HepG2 (cell line): ENCODE data around the gene WDR45B. TPM values are rescaled to one million over a fixed set of nuclear protein-coding genes. Genes with fewer than 3 reads are reported as not detected.

ENCODE experiments used
- DPF2 ChIP-seq: sonication (generic); formaldehyde crosslinking; IDR thresholded peaks from 2 replicates; pipeline ENCODE4 v1.4.0; 2020; ENCODE audit warnings: mild to moderate bottlenecking, low read depth, missing genetic modification reagents, borderline replicate concordance
- FOXA1 ChIP-seq, 2 experiments: fragments of 450-650 bp in 1 of 2; sonication (generic) in 1 of 2; formaldehyde crosslinking in 1 of 2; IDR thresholded peaks; 2 replicates each; pipeline versions ENCODE4 v1.4.0 to v1.6.1; 2016 to 2020; ENCODE audit warnings: missing genetic modification reagents in 1 of 2
- GLMP ChIP-seq: sonication (generic); formaldehyde crosslinking; IDR thresholded peaks from 2 replicates; pipeline ENCODE4 v1.9.0; 2021; ENCODE audit warnings: missing genetic modification reagents, mild to moderate bottlenecking, borderline replicate concordance
- HOXA9 ChIP-seq: sonication (generic); formaldehyde crosslinking; IDR thresholded peaks from 2 replicates; pipeline ENCODE4 v1.8.1; 2022; ENCODE audit warnings: missing genetic modification reagents, mild to moderate bottlenecking, moderate library complexity, borderline replicate concordance
- IKZF1 ChIP-seq: fragments of 450-650 bp; IDR thresholded peaks from 2 replicates; pipeline ENCODE4 v1.7.1; 2016
- TEAD3 ChIP-seq: optimal IDR thresholded peaks from 2 replicates; pipeline ENCODE3; 2016; ENCODE audit warnings: borderline replicate concordance
- ZNF136 ChIP-seq: sonication (generic); formaldehyde crosslinking; IDR thresholded peaks from 2 replicates; pipeline ENCODE4 v1.8.1; 2022; ENCODE audit warnings: low read depth, mild to moderate bottlenecking, moderate library complexity, missing genetic modification reagents
- ZNF225 ChIP-seq: sonication (generic); formaldehyde crosslinking; IDR thresholded peaks from 2 replicates; pipeline ENCODE4 v1.4.0; 2020; ENCODE audit warnings: mild to moderate bottlenecking, missing genetic modification reagents
- ZNF230 ChIP-seq: sonication (generic); formaldehyde crosslinking; IDR thresholded peaks from 2 replicates; pipeline ENCODE4 v1.4.0; 2020; ENCODE audit warnings: mild to moderate bottlenecking, missing genetic modification reagents
- ZNF790 ChIP-seq: sonication (generic); formaldehyde crosslinking; IDR thresholded peaks from 2 replicates; pipeline ENCODE4 v1.8.0; 2022; ENCODE audit warnings: missing genetic modification reagents, mild to moderate bottlenecking, borderline replicate concordance
- ZNF891 ChIP-seq: sonication (generic); formaldehyde crosslinking; IDR thresholded peaks from 2 replicates; pipeline ENCODE4 v1.5.0; 2020; ENCODE audit warnings: mild to moderate bottlenecking, missing genetic modification reagents
- ZSCAN25 ChIP-seq: sonication (generic); formaldehyde crosslinking; IDR thresholded peaks from 2 replicates; pipeline ENCODE4 v1.8.0; 2022; ENCODE audit warnings: mild to moderate bottlenecking, missing genetic modification reagents
- polyA plus RNA-seq, 8 experiments: library from polyadenylated mRNA; depleted of rRNA in 3 of 8; stranded (reverse) in 7 of 8; unstranded in 1 of 8; fragments of >200 nt; fragmentation: Illumina TruSeq in 4 of 8; extraction: Trizol in 4 of 8; gene quantifications; 2 replicates each; pipeline versions ENCODE4 v1.2.1 to v1.2.3, GENCODE V29; 2011 to 2016; ENCODE audit warnings: low read depth in 4 of 8, missing spikeins in 1 of 8, mixed read lengths in 1 of 8; ENCODE audit not compliant: insufficient read depth in 1 of 8
- total RNA-seq, 5 experiments: library from RNA; depleted of rRNA; stranded (reverse); fragments of >200 nt; fragmentation: Illumina TruSeq; extraction: Trizol; gene quantifications; 2 replicates each; pipeline ENCODE4 v1.2.3, GENCODE V29; 2016; ENCODE audit warnings: low read depth in 1 of 5
- TF ChIP-seq, protein P1 (sequence below), 2 experiments: sonication (generic) in 1 of 2; formaldehyde crosslinking in 1 of 2; IDR thresholded peaks; 2 replicates each; pipeline versions ENCODE4 v1.6.1 to v1.9.0; 2014 to 2022; ENCODE audit warnings: antibody characterized with exemption in 1 of 2, borderline replicate concordance in 1 of 2, inconsistent platforms in 1 of 2, low read depth in 1 of 2, missing genetic modification reagents in 1 of 2
- TF ChIP-seq, protein P2 (sequence below): sonication (generic); formaldehyde crosslinking; IDR thresholded peaks from 2 replicates; pipeline ENCODE4 v1.9.0; 2022; ENCODE audit warnings: missing genetic modification reagents, mild to moderate bottlenecking, borderline replicate concordance
- TF ChIP-seq, protein P3 (sequence below): sonication (generic); formaldehyde crosslinking; IDR thresholded peaks from 2 replicates; pipeline ENCODE4 v1.4.0; 2020; ENCODE audit warnings: missing genetic modification reagents

WDR45B gene
- total and polyA plus RNA-seq, 2 of the 13 experiments (the other 11 are each of a cell fraction or from before 2014, with no cell fraction given) = 86.2 to 155 TPM

DNA sequence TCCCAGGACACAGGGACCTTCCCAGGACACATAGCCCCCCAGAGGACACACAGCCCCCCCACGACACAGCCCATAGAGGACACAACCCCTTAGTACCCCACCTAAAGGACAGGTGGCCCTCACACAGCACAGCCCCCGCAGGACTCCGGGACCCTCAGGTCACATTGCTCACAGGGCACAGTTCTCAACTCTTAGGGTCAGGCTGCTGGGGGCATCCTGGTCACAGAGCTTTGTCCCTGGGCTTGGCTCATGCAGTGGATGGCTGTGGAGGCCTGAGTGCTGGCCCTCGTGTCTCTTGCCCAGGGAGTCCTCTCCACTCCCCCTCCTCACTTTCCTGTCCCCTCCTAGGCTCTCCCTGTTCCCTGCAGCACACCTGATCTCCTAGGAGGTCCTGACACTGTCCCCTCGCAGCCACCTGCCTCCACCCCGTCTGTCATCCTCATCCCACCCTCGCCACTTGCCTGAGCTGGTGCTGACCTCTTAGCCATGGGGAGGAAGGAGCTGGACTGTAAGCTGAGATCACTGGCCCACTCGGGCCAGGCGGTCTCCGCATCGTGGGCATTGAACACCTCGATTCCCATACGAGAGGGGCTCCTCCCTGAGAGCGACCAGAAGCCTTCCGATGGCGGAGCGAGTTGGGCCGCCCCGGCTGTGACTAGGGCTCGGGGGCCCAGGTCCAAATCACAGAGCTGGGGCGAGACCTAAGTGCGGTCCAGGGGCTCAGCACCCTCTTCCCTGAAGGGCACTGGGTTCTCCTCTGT is 1.4 kb upstream of the WDR45B start (continued):
- TF ChIP-seq, protein P1, sequence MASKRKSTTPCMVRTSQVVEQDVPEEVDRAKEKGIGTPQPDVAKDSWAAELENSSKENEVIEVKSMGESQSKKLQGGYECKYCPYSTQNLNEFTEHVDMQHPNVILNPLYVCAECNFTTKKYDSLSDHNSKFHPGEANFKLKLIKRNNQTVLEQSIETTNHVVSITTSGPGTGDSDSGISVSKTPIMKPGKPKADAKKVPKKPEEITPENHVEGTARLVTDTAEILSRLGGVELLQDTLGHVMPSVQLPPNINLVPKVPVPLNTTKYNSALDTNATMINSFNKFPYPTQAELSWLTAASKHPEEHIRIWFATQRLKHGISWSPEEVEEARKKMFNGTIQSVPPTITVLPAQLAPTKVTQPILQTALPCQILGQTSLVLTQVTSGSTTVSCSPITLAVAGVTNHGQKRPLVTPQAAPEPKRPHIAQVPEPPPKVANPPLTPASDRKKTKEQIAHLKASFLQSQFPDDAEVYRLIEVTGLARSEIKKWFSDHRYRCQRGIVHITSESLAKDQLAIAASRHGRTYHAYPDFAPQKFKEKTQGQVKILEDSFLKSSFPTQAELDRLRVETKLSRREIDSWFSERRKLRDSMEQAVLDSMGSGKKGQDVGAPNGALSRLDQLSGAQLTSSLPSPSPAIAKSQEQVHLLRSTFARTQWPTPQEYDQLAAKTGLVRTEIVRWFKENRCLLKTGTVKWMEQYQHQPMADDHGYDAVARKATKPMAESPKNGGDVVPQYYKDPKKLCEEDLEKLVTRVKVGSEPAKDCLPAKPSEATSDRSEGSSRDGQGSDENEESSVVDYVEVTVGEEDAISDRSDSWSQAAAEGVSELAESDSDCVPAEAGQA (IDR thresholded peaks at IDR 0.05; ENCODE audit: low read depth) = no peak
- TF ChIP-seq, protein P1 (CRISPR knock-in tag; IDR thresholded peaks at IDR 0.05; ENCODE audit: borderline replicate concordance) = no peak
- TF ChIP-seq IKZF1 = no peak
- TF ChIP-seq TEAD3 (CRISPR knock-in tag) = no peak
- peak; percentile 30; the same call in 1 of the 2 replicates for TF ChIP-seq ZSCAN25
- no peak for TF ChIP-seq FOXA1 (IDR thresholded peaks at IDR 0.05)
- no peak for TF ChIP-seq FOXA1 (CRISPR knock-in tag; IDR thresholded peaks at IDR 0.05)
- no peak for TF ChIP-seq ZNF230 (CRISPR knock-in tag)
- TF ChIP-seq HOXA9 (CRISPR knock-in tag) = no peak
- no peak for TF ChIP-seq GLMP
- TF ChIP-seq, protein P2, sequence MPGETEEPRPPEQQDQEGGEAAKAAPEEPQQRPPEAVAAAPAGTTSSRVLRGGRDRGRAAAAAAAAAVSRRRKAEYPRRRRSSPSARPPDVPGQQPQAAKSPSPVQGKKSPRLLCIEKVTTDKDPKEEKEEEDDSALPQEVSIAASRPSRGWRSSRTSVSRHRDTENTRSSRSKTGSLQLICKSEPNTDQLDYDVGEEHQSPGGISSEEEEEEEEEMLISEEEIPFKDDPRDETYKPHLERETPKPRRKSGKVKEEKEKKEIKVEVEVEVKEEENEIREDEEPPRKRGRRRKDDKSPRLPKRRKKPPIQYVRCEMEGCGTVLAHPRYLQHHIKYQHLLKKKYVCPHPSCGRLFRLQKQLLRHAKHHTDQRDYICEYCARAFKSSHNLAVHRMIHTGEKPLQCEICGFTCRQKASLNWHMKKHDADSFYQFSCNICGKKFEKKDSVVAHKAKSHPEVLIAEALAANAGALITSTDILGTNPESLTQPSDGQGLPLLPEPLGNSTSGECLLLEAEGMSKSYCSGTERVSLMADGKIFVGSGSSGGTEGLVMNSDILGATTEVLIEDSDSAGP = peak; percentile 38; the same call in 1 of the 2 replicates
- TF ChIP-seq, protein P3, sequence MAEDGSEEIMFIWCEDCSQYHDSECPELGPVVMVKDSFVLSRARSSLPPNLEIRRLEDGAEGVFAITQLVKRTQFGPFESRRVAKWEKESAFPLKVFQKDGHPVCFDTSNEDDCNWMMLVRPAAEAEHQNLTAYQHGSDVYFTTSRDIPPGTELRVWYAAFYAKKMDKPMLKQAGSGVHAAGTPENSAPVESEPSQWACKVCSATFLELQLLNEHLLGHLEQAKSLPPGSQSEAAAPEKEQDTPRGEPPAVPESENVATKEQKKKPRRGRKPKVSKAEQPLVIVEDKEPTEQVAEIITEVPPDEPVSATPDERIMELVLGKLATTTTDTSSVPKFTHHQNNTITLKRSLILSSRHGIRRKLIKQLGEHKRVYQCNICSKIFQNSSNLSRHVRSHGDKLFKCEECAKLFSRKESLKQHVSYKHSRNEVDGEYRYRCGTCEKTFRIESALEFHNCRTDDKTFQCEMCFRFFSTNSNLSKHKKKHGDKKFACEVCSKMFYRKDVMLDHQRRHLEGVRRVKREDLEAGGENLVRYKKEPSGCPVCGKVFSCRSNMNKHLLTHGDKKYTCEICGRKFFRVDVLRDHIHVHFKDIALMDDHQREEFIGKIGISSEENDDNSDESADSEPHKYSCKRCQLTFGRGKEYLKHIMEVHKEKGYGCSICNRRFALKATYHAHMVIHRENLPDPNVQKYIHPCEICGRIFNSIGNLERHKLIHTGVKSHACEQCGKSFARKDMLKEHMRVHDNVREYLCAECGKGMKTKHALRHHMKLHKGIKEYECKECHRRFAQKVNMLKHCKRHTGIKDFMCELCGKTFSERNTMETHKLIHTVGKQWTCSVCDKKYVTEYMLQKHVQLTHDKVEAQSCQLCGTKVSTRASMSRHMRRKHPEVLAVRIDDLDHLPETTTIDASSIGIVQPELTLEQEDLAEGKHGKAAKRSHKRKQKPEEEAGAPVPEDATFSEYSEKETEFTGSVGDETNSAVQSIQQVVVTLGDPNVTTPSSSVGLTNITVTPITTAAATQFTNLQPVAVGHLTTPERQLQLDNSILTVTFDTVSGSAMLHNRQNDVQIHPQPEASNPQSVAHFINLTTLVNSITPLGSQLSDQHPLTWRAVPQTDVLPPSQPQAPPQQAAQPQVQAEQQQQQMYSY (CRISPR knock-in tag) = no peak
- no peak for TF ChIP-seq ZNF136
- TF ChIP-seq ZNF790 (CRISPR knock-in tag) = no peak
- no peak for TF ChIP-seq DPF2
- no peak for TF ChIP-seq ZNF225 (CRISPR knock-in tag)
- TF ChIP-seq ZNF891 (CRISPR knock-in tag) = 0 out of 2 replicates have a peak, but pooled peaks have one; percentile 42
